ENCODE data around the gene R3HDM4. TPM values are rescaled to one million over a fixed set of nuclear protein-coding genes. Genes with fewer than 3 reads are reported as not detected.

R3HDM4 gene
- total and polyA plus RNA-seq, 9 of the 15 experiments (the other 6 are each of a cell fraction or from before 2014, with no cell fraction given), result 3.2 to 154 (median 59.0) TPM

- TF ChIP-seq ZNF318 (IDR thresholded peaks at IDR 0.05; ENCODE audit: borderline replicate concordance in 1 of 2, low read depth in 1 of 2), result peak in 1 of 2 experiments; percentile 67; a peak in 1 of 4 replicates
- TF ChIP-seq SIRT6 (IDR thresholded peaks at IDR 0.05; ENCODE audit: low read depth, low read length), result no peak
- TF ChIP-seq MEIS2 (IDR thresholded peaks at IDR 0.05; ENCODE audit: partially characterized antibody), result peak; percentile 52
- peak; percentile 86 for TF ChIP-seq TOE1 (IDR thresholded peaks at IDR 0.05; ENCODE audit: borderline replicate concordance)
- 0 out of 2 replicates have a peak, but pooled peaks have one; percentile 47 for TF ChIP-seq TOE1 (CRISPR knock-in tag; IDR thresholded peaks at IDR 0.05; ENCODE audit: borderline replicate concordance, low read depth)
- peak; percentile 55; the same call in 1 of the 2 replicates for TF ChIP-seq PML (IDR thresholded peaks at IDR 0.05; ENCODE audit: low read length)
- TF ChIP-seq LEF1 (IDR thresholded peaks at IDR 0.05), result peak; percentile 74
- TF ChIP-seq, protein P1, sequence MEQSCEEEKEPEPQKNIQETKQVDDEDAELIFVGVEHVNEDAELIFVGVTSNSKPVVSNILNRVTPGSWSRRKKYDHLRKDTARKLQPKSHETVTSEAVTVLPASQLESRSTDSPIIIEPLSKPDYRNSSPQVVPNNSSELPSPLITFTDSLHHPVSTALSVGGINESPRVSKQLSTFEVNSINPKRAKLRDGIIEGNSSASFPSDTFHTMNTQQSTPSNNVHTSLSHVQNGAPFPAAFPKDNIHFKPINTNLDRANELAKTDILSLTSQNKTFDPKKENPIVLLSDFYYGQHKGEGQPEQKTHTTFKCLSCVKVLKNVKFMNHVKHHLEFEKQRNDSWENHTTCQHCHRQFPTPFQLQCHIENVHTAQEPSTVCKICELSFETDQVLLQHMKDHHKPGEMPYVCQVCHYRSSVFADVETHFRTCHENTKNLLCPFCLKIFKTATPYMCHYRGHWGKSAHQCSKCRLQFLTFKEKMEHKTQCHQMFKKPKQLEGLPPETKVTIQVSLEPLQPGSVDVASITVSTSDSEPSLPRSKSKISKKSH (CRISPR knock-in tag; IDR thresholded peaks at IDR 0.05), result no peak
- peak; percentile 82 for TF ChIP-seq HES1 (IDR thresholded peaks at IDR 0.05; ENCODE audit: low read depth)
- no peak for TF ChIP-seq BDP1 (IDR thresholded peaks at IDR 0.05; ENCODE audit: insufficient read depth, insufficient read length)
- TF ChIP-seq NBN (IDR thresholded peaks at IDR 0.05; ENCODE audit: low read depth), result peak; percentile 94
- TF ChIP-seq ZFX (CRISPR knock-in tag; IDR thresholded peaks at IDR 0.05), result peak; percentile 62
- TF ChIP-seq, protein P2, sequence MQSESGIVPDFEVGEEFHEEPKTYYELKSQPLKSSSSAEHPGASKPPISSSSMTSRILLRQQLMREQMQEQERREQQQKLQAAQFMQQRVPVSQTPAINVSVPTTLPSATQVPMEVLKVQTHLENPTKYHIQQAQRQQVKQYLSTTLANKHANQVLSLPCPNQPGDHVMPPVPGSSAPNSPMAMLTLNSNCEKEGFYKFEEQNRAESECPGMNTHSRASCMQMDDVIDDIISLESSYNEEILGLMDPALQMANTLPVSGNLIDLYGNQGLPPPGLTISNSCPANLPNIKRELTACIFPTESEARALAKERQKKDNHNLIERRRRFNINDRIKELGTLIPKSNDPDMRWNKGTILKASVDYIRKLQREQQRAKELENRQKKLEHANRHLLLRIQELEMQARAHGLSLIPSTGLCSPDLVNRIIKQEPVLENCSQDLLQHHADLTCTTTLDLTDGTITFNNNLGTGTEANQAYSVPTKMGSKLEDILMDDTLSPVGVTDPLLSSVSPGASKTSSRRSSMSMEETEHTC (IDR thresholded peaks at IDR 0.05), result peak; percentile 27; the same call in 1 of the 2 replicates
- 0 out of 2 replicates have a peak, but pooled peaks have one; percentile 60 for TF ChIP-seq TARDBP (IDR thresholded peaks at IDR 0.05)
- TF ChIP-seq CTBP1 (IDR thresholded peaks at IDR 0.05; ENCODE audit: borderline replicate concordance), result peak; percentile 84
These were observed 31.1 kb upstream of the R3HDM4 start (continued) for GRCh38 chr19:944171-944567.

All from K562 (cell line).